ENCODE results near the gene PITPNM3.
"Not testable (repeated sequence)": the region's sequence is repeated elsewhere in the genome, so short reads cannot be mapped to it uniquely, and the experiment has no call there.

Gene PITPNM3

DNA sequence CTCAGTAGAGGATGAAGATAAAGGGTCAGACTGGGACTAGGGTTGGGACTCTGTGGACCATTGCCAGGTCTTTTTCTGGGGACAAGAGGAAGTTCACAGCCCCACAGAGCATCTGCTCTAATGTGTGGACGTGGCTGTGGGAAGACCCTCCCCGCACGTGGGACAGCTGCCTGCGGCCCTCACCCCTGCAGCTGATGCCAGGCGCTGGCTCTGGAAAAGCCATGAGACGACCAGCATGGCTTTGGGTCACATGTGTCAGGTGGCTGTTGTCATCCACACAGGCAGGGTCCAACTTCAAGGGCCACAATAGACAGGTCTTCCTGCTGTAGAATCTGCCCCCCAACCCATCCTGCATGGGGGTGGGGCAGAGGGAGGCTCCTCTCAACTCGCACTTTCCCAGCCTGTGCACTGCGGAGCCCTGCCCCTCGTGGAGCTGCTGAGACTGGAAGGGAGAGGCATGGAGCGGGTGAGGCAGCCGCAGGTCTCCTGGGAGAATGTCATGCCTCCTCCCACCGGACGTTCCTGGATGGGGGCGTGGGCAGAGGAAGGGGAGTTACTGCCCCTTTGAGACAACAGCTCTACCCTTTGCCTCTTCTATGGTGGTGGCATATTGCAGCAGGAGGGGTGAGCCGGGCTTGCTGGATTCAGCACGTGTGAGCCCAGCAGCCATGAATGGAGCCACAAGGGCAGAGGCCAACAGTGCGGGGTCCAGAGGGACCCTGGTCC, 58.7 kb downstream of the PITPNM3 start:
- no peak for DNase-seq

DNA sequence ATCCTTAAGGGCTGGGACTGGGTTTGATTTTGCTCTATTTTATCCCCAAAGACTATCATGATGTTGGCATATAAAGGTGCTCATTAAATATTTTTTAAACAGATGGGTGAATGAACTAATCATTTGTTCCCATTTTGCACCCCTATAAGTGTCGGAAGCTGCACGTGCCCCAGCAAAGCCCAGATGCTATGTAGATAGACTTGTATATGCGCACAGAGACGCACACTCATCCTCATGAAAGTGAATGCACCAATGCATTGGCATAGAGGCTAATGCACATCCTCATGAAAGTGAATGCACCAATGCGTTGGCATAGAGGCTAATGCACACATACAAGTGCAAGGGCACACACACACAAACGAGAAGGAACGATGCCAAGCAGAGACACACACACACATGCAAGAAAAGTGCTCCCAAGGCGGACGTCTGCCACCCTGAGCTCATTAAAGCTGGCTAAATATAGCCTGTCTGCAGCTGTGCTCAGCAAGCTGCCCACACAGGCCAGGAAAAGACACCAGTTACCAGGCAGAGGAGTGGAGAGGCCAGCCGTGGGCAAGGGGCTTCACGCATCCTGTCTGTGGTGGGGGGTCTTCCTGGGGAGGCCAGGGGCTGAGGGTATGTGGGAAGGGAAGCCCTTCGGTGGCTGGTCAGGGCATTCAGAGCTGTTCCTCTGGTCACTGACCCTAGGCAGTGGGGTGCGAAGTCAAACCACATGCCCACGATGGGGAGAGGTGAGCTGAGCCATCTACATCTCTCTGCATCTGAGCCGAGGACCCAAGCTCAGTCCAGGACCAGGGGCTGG, 59.5 kb downstream of the PITPNM3 start:
- no peak for DNase-seq

DNA sequence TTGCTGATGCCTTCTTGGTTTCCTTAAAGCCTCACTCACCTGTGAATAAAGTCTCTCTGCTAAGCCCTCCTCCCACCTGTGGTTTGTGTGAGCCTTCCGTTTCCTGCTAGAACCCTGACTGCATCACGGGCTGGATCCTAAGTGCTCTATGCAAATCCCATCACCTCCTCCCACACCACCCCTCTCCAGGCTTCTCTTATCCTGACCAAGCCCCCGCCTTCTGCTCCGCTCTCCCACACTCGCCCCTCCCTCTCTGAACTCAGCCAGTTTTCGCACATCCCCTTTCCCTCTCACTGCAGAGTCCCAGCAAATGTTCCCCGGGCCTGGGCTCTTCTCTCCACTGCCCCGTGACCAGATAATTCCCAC, 60.3 kb downstream of the PITPNM3 start:
- DNase-seq = no peak

DNA sequence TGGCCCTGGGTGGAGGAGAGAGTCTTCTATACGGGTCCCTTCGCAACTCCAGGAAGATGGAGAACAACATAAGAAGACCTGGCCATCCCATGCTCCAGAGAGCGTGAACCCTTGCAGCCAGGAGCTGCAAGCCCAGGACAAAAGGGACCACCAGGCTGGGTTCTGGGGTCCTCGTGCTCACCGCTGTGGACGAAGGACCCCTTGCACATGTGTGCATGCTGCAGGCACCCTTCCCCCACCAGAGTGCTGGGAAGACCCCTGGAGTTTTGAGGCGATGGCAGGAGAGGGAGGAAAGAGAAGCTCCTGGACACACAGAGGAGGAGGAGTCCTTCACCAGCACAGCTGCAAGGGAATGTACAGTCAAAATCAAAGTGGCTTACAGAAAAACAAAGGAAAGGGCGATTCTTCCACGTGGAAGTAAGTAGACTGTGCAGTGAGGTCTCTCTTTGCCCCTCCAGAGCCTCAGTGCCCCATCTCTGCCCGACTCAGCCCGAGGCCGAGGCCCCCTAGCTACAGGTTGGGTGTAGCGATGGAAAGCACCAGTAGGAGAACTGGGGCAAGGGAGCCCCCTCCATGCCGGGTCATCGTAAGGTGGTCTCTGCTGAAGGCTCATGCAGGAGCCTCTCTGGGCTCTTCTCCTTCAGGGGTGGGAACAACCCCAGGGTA, 60.8 kb downstream of the PITPNM3 start:
- DNase-seq = no peak

DNA sequence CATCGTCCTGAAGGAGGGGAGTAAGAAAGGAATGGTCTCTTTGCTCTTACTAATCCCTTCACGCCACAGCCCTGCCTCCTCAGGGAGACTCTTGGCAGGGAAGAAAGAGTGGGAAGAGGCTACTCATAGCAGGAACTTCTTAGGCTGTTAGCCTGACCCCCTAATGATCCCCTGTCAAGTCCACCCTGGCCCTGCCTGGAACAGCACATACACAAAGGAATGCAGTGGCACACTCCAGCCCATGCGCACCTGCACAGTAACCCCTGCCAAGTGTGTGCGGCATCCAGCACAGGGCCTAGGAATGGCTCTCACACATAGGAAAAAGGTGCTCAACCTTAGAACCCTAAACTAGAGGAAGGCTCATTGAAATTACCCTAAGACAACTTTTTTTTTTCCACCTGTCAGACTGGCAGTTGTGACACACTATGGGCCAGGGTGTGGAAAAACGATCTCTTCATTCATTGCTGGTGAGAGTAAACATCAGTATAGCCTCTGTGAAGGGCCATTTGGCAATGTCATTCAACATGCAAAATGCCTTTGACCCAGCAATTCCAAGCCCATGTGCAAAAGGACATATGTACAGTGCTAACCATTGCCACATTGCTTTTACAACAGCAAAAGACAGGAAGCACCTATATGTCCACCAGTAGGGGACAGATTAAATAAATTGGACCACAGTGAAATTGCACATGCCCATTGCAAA, 62.0 kb downstream of the PITPNM3 start:
- DNase-seq = no peak

DNA sequence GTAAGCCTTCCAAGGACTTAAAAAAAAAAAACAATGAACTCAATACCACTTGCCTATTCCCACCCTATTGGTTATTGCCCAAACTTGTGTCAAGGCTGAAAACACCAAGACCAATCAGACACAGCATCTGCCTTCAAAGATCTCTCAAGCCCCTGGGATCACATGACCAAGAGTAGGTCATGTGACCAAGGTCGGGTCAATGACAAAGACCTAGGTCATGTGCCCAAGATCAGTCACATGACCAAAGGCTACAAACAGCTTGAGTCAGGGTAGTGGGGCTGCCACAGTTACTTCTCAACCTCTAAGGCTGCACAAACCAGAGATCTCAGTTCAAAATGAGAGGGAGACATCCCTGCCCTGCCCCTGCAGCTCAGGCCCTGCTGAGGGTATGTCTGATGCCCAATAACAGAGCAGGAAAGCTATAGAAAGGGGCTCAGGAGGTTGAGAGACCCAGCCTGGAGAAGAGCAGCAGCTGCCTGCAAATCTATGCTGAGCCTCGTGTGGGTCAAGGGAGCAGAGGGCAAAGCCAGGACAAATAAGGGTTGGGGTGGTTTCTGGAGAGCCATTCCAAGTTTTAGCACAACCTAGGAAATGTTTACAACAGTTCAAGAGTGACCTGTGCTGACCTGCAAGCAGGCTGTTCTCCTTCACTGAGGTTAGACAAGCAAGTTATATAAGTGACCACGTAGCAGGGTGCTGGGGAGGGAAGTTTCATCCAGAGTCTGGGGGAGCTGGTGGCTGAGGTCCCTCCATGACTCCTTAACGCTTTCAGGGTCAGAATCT, 63.3 kb downstream of the PITPNM3 start:
- peak; percentile 6 for DNase-seq

DNA sequence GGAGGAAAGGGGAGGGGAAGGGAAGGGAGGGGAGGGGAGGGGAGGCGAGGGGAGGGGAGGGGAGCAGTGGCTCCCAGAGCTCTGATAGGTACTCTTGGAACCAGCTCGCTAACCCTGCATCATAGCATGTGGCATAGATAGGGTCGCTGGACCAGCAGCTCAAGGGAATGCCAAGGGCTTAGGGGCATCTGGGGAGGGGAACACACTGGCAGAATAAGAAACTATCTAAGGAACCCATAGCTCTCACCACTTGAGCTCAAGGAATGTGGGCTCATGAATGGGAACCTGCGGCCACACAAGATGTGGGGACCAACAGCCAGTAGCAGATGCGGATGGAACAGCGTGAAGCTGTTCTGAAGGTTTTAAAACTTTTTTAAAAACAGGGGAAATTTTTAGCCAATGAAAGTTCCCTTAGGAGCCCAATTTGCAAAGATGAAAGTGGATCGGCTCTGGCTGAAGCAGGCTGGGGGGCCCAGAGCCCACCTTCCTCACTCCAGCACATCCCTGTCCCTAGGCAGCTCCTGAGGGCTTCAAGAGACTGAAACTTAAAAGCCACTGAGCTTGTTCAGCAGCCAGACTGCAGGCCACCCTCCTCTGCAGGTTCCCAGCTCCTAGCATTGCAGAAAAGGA, 65.2 kb downstream of the PITPNM3 start:
- no peak for DNase-seq

DNA sequence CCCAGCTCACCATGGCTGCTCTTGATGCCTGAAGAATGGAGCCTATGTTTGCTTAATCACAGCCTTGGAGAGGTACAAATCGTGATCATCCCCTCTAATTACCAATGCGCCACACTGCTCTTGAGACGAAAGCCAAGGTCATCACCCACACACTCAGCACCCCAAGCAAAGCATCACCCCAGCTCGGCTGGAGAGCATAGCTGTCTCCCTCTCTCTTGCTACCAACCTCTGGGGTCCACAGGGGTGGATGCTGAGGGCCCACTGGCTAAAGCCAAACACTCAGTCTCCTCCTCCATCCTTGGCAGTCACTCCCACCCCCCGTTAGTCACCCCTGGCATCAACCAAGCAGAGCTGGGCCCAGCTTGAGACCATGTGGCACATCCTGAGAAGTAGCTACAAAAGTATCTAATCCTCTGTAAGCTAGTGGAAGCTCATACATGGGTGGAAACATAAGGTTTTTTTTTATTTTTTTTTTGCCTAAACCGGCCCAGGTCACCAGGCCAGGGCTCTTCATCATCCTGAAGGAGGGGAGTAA, 67.3 kb downstream of the PITPNM3 start:
- DNase-seq = no peak

DNA sequence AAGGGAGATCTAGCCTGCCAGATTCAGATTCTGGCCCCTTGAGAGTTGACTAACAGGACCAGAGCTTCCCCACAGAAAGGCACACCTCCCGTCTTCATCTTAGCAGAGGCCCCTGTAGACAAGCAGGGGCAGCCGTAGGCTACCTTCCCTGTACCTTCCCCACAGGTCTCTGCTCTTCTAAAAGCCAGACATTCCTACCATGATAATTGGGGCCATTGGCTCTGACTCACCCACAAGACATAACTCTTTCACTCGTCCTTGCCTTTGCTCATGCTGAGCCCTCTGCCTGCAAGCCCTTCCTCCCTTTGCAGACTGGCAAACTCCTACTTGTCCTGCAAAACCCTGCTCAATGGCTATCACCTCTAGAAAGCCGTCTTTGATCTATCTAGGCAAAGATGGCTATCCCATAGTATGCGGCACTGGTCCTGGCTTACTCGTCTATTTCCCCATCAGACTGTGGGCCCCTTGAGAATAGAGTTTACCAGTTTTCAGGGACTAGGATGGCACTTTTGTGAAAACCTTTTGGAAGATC, 68.3 kb downstream of the PITPNM3 start:
- DNase-seq = no peak

DNA sequence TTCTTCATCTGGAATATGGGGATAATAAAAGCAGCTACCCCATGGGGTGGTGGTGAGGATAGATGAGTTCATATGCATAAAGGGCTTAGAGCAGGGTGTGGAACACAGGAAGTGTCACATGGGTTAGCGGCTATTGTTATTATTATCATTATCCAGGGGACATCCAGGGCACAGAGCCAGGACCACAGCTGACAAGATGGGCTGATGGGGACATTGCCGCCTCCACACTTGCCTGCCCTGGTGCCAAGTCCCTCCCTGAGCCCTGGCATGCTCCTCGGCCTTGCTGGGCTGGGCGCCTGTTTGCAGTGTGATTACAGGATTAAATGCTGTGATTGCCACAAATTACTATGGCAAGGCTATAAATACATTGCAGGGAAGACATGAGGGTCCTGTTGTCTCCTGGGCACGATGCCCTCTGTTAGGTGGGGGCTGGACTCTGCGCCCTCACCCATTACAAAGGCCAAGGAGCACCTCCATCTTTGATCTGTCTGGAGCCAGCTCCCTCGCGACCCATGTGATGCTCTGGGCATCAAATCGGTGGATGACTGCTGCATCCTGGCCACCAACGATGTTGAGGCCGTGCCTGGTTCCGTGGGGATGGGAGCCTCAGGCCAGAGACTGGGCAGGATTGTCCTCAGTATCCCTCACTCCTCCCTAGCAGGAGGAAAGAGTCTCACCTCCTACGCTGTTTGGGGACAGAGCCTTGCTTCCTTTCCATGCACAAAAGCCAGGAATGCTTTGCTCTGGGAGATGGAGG, 68.9 kb downstream of the PITPNM3 start:
- DNase-seq = peak; percentile 21

DNA sequence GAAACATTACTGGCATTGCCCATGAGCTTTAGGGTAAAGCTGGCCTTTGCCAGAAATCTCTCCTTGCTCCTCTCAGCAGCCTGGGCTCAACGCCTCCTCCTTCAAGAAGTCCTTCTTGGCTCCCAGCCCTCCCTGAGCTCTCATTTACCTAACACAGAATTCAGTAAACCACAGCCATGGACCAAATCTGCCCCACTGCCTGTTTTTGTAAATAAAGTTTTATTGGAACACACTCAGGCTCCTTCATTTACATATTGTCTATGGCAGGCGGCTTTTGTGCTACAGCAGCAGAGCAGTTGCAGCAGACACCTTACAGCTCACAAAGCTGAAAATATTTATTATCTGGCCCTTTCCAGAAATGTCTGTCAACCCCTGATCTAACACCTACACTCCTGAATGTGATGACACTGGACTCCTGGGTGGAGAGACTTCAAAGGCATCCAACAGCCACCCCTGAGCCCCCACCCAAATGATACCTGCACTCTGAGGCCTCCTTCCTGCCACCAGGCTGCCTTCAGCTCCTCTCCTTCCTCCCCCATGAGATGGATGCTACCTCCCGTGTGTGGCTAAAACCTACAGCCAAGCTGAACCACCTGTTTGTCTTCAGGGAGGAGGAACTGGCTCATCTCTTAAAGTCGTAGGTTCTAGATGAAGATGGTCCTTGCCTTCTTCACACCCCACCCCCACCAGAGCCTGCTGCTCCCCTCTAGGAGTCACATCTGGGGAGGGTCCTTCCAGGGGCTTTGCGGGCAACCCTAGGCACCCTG, 70.5 kb downstream of the PITPNM3 start:
- DNase-seq = no peak

DNA sequence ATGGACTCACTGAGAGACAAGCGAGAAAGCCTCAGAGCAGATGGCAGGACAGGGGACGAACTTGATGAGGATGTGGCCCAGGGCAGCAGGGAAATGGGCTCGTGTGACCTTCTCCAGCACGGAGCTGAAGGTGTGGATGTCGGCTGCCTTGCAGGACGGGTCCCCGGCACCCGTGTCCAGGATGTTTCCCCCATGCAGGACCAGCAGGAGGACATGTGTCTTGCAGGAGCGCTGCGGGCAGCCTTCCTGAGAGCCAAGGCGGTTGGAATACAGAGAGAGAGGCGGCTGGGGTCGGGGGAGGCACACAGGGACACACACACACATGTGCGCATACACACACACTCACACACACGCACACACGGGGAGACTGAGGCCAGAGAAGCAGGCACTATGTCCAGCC, 72.8 kb downstream of the PITPNM3 start:
- no peak for DNase-seq

DNA sequence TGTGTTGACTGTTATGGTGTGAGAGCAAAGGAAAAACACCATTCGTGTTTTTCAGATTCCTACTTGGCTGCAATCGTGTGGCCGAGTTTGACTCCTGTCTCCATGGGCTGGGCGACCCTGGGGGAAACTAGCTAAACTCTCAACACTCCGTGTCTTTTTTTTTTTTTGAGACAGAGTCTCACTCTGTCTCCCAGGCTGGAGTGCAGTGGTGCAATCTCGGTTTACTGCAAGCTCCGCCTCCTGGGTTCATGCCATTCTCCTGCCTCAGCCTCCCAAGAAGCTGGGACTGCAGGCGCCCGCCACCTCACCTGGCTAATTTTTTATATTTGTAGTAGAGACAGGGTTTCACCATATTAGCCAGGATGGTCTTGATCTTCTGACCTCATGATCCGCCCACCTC, 73.6 kb downstream of the PITPNM3 start:
- not testable (repeated sequence) for DNase-seq

DNA sequence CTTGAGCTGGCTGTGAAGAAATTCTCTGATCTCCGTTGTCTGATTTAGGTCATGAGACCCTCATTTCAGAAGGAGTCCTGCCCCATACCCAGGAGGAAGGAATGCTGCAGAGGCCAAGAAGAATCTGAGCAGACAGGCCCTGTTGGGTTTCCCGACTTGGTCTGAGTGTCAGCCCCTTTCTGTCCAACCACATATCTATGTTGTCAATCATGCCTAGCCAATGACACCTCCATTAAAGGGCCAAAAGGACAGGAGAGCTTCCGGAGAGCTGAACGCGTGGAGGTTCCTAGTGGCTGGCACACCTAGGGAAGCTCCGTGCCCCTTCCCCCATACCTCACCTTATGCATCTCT, 74.3 kb downstream of the PITPNM3 start:
- DNase-seq = no peak

DNA sequence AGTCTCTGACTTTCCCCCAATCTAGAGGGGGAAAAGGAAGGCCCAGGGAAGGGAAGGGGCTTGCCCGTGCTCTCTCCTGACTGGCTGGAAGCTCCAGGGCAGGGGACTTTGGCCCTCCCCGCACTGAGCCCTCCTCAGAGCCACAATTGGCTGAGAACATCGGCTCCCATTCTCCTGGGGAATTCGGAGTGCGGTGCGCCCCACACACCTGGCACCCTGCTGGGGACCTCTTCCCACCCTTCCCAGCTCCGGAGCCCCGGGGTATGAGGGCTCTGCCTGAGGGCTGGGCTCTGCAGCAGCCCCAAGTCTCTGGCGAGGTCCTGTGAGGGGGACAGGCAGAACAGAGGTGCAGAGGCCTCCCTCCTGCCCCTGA, 76.1 kb downstream of the PITPNM3 start:
- DNase-seq = no peak

DNA sequence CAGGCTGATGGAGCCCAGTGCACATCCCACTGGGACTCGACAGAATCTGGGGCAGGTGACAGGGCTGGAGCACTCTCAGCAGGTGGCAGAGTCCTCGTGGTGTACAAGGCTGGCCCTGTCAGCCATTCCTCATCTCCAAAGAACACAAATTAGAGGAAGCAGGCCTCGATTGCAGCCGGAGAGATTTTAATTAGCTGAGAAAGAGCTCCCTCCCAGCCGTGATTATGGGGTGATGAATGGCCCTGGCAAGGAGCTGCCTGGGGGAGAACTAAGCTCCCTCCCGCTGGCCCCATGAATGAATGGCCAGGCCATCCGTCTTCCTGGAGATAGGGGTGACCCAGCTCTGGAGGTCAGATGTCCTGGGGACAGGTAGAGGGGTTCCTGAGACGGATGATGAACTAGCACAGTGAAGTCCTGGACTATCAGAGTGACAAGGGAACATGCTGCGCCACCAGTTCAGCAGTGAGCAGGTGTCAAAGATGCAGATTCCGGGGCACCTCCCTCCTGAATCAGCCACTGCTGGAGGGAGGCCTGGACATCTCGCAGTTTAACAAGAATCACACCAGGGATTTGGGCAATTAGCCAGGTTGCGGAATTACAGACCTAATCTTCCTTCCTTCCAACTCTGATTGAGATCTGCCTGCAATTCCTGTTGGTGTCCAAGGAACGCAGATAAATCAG, 76.6 kb downstream of the PITPNM3 start:
- no peak for DNase-seq

DNA sequence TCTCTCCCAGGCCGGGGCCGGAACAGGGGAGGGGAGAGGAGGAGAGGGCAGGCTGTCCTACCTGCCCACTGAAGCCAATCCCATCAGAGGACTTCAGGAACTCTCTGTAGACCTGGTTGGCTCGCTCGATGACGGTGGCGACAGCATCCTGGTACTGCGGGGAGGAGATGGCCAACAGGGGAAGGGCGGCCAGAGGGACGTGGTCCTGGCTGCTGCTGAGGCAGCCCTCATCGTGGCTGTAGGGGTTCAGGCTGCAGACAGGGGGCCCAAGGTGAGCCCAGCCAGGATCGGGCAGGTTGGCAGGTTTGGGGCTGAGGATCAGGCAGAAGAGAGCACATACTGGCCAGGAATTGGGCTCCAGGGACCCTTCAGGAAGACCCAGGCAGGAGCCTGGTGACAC, 77.9 kb downstream of the PITPNM3 start:
- no peak for DNase-seq

DNA sequence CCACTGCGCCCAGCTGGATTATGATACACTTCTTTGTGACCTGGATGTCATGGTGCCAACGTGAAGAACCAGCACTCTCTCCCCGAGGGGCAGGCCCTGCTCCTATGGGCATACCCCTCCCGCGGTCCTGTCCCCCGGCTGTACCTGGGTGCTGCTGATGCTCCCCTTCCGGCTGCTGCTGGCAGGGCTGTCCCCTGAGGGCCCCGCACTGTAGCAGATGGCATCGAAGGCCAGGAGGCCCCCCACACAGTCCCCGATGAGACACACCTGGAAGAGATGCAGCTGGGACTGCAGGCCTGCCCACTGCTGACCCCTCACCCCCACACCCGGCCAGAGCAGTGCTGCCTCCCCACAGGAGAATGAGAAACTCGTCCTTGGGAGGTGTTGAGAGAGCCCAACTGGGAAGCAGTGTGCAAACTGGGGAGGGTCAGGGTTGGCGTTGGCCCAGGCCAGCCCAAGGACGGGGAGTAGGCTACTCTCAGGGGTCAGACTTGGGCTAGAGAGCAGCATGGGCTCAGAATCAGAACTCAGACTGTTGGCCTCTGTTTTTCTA, 78.4 kb downstream of the PITPNM3 start:
- DNase-seq = no peak

DNA sequence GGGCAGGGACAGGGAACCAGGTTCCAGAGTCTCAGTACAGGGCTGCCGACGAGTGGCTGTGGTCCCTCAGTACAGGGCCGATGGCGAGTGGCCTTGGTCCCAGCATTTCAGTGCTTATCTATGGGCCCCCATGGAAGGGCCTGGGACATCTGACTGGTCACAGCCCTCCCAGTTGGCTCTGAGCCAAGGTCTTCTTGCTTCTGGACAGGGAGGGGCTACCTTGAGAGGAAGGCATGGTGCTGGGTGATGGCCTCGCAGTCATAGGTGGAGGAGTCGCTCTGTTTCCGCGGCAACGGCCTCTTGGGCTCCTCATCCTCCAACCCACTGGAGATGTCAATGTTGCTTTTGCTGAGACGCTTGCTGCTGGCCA, 79.6 kb downstream of the PITPNM3 start:
- peak; percentile 34 for DNase-seq

All from hematopoietic multipotent progenitor cell treated with erythropoietin and hydrocortisone succinate and interleukin-3 and kit ligand, for 8 days (in vitro differentiated cells).